GM19035 (cell line): ENCODE data around the gene PAFAH1B2.

Source experiments
- ATAC-seq: cut with Tn5 transposase; IDR thresholded peaks from one replicate; pipeline ENCODE4 v1.9.1; 2021; ENCODE audit not compliant: unreplicated experiment

Gene PAFAH1B2

DNA sequence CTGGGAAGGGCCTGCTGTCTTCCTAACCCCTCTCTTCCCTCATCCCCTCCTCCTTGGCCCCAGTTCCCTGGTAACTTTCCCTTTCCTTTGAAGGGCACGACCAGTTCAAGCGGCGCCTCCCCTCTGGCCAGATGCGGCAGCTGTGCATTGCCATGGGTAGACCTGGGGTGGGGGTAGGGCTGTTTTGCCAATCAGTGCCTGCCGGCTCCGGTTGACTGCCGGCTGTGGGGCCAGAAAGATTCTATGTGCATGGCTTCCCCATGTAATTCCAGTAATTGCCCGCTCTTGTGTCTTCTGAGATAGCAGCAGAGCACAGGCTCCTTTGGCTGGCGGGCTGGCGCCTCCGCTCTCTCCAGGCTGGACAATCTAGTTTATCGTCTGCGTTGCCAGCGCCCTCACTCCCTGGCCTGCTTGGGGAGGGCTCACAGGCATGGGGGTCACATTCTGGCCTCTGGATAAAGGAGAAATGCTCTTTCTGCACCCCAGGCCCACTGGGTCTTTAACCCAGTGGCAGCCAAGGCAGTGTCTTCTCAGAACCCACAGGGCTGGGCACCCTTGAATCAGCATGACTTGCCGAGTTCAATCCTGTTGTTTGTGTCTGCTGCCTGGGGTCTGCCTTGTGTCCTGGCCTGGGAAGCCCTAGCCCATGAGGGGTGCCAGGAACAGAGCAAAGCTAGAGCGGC, 43.9 kb downstream of the PAFAH1B2 start:
- ATAC-seq, result no peak

DNA sequence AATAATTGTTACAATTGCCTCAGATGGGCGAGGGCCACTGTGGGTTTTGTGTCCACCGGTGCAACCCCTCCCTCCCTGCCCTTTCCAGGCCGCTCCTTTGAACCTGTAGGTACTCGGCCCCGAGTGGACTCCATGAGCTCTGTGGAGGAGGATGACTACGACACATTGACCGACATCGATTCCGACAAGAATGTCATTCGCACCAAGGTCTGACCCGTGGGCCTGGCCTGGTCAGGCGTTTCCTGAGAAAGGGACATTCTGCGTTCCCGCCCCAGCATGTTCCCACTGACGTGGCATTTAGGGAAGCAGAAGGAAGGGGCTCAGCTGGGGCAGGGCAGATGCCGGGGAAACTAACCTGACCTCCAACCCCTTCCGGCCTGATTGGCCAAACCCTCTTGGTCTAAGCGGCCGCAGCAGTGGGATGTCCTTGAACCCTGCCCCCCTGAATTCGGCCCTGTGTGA, 44.6 kb downstream of the PAFAH1B2 start:
- ATAC-seq, result no peak

DNA sequence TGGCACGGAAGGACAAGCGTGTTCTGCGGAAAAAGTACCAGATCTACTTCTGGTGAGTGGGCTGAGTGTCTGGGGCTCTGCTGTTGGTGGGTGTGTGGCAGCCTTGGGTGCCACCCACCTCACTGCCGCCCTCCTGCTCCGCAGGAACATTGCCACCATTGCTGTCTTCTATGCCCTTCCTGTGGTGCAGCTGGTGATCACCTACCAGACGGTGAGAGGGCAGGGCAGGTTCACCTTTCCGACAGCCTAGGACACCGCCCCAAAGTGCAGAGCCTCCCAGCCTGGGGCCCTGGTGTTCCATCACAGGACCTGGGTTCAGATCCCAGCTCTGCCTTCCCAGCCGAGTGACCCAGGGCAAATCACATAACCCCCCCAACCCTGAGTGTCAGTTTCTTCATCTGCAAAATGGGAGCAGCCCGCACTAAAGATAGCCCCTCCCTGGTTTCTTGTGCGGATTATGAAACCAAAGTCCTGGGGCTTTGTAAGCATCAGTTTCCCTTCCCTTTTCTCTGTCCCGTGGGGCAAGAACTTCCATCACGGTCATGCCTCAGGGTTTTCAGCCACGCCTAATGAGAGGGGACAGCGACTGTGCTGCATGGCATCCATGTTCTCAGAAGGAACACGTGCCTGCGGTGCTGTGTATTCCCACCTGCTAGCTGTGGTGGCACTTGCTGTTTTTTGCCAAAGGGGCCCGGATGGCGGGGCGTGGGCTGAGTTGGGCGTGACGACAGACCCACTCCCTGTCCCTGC, 45.3 kb downstream of the PAFAH1B2 start:
- ATAC-seq, result no peak

DNA sequence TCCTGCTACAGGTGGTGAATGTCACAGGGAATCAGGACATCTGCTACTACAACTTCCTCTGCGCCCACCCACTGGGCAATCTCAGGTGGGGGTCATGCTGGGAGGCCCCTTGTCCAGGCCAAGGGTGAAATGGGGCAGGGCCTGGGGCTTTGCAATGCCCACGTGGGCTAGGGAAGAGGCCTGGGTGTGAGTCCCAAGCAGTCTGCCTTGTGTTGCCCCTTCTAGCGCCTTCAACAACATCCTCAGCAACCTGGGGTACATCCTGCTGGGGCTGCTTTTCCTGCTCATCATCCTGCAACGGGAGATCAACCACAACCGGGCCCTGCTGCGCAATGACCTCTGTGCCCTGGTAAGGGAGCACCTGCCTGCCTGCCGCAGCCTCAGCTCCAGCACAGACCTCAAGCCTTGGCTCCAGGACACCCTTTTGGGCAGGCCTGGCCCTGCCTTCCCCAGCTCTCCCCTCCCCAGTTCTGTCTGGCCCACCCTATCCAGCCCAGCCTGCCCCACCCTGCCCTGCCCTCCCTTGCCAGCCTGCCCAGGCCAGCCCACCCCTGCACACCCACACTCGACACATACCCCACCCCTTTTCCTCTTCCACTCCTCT, 46.0 kb downstream of the PAFAH1B2 start:
- ATAC-seq, result no peak

DNA sequence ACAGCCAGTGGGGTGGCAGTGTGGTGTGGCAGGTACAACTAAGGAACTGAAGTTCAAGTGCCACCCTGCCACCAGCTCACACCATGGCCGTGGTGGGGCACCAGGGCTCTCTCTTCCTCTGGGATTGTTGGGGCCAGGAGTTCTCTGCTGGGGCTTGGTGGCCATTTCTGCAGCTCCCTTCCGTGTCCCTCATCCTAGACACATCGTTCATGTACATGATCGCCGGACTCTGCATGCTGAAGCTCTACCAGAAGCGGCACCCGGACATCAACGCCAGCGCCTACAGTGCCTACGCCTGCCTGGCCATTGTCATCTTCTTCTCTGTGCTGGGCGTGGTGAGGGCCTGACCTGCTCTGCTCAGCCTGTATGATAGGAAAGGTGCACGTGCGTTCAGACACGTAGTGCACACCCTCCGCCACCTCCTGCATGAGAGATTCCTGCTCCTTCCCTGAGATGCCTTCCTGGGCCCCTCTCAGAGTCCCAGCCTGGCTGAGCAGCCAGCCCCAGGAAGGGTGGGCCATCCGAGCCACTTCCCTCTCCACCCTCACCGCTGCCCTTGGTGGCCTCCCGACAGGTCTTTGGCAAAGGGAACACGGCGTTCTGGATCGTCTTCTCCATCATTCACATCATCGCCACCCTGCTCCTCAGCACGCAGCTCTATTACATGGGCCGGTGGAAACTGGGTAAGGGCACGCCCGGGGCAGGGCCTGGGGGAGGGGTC, 47.8 kb downstream of the PAFAH1B2 start:
- no peak for ATAC-seq

DNA sequence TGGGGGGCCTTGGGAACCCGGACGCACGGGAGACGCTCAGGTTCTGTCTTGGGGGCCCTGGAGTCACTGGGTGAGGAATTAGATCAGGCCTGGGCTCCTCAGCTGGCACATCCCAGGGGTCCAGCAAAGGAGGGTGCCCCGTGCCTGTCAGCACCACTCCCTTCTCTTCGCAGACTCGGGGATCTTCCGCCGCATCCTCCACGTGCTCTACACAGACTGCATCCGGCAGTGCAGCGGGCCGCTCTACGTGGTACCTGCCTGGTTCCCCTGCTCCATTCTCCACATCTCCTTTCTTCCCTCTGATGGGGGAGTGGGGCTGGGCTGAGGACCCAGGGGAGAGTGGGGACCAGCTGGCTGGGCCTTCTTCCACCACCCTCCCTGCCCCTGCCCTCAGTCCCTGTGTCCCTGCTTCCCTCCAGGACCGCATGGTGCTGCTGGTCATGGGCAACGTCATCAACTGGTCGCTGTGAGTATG, 48.4 kb downstream of the PAFAH1B2 start:
- no peak for ATAC-seq

DNA sequence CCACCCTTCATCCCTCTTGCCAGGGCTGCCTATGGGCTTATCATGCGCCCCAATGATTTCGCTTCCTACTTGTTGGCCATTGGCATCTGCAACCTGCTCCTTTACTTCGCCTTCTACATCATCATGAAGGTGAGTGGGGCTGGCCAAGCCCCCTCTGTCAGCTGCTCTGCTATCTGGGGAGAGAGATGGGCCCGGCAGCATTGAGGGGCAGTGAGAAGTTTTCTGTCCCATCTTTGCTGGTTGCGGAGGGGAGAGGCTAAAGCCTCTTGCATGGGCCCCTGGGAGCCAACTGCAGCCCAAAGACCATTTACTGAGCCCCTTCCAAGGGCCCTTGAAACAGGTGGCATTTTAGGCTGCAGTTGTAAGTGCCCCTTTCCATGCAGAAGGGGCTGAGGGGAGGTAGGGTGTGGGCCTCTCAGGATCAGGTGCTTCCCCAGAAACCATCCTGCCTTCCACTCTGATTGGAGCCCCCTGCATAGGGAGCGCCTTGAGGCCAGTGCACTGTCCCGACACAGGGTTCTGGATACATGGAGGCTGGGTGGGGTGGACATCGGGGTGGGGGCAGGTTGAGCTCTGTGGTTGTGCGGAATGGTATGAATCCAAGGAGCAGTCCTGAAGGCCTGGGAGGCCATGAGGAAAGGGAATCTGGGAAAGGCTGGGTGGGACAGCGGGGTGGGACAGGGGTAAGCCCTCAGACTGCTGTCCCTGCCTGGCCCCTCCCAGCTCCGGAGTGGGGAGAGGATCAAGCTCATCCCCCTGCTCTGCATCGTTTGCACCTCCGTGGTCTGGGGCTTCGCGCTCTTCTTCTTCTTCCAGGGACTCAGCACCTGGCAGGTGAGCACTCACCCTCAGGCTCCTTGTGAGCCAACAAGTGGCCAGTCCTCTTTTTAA, 49.3 kb downstream of the PAFAH1B2 start:
- no peak for ATAC-seq

DNA sequence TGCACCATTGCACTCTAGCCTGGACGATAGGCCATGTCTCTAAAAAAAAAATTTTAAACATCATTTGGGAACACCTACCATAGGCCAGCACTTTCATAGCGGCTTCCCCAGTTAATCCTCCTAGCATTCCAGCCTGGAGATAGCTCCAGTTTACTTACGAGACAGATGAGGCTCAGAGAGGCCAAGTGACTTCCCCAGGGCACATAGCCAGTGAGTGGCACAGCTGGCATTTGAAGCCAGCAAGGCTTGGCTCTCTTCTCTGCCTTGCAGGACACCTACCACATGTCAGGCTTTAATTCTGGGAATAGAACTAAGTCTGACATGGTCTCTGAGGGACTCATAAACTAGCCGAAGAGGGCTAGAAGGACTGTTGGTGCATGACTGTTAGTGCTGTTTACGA, 50.2 kb downstream of the PAFAH1B2 start:
- no peak for ATAC-seq

DNA sequence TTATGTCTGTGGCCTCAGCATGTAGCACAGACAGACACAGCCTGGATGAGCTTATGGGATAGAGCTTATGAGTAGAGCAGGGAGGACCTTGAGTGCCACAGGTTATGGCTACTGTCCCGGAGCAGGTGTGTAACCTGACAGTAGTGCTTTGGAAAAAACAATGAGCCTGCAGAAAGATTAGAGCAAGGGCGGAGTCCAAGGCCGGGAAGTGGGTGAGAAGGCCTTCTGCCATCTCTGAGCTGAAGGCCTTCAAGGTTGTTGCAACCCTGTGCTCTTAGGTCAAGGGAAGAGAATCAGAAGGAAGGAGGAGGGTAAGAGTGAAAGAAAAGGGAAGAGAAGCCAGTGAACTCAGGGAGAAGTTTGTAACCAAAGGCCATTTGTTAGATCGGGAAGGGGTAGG, 51.2 kb downstream of the PAFAH1B2 start:
- ATAC-seq, result no peak

DNA sequence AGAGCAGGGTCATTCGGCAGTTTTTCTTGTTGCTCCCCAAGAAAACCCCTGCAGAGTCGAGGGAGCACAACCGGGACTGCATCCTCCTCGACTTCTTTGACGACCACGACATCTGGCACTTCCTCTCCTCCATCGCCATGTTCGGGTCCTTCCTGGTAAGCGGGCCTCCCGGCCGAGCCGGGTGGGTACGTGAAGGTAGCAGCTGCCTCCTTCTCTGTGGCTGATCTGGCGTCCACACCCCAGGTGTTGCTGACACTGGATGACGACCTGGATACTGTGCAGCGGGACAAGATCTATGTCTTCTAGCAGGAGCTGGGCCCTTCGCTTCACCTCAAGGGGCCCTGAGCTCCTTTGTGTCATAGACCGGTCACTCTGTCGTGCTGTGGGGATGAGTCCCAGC, 51.7 kb downstream of the PAFAH1B2 start:
- no peak for ATAC-seq

DNA sequence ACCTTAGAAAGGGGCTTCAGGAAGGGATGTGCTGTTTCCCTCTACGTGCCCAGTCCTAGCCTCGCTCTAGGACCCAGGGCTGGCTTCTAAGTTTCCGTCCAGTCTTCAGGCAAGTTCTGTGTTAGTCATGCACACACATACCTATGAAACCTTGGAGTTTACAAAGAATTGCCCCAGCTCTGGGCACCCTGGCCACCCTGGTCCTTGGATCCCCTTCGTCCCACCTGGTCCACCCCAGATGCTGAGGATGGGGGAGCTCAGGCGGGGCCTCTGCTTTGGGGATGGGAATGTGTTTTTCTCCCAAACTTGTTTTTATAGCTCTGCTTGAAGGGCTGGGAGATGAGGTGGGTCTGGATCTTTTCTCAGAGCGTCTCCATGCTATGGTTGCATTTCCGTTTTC, 52.9 kb downstream of the PAFAH1B2 start:
- no peak for ATAC-seq

DNA sequence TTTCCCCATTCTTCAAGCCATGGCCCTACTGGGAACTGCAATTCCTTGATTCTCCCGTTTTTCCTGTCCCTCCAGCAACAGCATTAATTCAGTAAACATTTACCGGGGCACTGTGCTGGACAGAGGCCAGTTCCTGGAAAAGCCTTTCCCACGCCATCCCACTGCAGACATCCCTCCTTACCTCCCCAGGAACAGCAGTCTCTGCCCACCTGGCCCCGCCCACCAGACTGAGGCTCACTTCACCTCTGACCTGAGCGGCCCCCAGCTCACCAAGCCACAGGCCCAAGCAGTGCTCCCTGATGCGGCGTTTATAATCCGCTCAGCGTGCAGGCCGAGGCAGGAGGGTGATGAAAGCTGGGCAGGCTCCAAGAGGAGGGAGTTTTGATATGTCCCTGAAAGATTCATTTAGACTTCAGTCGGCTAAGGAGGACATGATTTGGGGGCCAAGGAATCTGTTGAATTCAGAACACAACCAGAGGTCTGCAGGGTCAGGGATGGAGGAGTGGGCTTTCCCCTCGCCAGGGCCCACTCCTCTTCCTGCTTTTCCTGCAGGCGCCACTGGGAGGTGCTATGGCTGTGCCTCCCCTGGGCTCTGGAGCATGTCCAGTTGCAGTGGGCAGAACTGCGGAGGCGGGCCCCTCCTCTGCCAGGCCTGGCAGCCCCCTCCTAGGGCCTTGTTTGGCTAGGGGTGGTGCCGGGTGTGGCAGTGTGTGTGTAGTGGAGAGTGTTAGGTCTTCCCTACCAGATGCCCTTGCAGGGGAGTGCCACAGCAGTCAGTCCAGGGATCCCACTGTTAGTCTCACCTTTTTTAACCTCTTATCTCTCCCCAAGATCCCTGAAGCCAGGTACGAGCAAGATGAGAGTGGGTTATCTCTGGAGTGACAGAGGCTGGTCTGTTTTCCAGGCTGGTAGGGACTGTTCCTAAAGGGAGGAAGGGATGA, 53.7 kb downstream of the PAFAH1B2 start:
- no peak for ATAC-seq

DNA sequence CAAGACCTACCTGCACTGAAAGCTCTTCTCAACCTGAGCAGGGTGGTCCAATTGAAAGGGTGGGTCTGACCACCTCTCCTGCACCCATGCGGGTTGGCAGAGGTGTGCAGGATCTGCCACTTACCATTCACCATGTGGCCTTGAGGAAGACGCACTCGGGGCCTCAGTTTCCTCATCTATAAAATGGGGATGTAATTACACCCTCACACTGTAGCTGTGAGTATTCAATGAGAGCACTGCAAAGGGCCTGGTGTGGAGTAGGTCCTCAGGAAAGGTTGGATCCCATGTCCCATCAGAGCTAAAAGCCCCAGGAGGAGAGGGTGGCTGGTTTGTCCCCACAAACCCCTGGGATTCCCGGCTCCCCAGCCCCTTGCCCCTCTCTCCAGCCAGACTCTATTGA, 54.5 kb downstream of the PAFAH1B2 start:
- no peak for ATAC-seq

DNA sequence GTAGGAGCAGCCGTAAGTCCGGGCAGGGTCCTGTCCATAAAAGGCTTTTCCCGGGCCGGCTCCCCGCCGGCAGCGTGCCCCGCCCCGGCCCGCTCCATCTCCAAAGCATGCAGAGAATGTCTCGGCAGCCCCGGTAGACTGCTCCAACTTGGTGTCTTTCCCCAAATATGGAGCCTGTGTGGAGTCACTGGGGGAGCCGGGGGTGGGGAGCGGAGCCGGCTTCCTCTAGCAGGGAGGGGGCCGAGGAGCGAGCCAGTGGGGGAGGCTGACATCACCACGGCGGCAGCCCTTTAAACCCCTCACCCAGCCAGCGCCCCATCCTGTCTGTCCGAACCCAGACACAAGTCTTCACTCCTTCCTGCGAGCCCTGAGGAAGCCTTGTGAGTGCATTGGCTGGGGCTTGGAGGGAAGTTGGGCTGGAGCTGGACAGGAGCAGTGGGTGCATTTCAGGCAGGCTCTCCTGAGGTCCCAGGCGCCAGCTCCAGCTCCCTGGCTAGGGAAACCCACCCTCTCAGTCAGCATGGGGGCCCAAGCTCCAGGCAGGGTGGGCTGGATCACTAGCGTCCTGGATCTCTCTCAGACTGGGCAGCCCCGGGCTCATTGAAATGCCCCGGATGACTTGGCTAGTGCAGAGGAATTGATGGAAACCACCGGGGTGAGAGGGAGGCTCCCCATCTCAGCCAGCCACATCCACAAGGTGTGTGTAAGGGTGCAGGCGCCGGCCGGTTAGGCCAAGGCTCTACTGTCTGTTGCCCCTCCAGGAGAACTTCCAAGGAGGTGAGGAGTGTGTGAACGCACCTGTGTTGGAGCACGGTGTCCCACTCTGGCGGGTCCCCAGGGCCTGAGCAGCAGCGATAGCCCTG, 55.2 kb downstream of the PAFAH1B2 start, which contains the start of gene TAGLN:
TAGLN (plus strand) TSS at position 318 of the 863 bp plus-strand sequence. CDS start 3,644 bp downstream, outside the sequence.
- no peak for ATAC-seq

DNA sequence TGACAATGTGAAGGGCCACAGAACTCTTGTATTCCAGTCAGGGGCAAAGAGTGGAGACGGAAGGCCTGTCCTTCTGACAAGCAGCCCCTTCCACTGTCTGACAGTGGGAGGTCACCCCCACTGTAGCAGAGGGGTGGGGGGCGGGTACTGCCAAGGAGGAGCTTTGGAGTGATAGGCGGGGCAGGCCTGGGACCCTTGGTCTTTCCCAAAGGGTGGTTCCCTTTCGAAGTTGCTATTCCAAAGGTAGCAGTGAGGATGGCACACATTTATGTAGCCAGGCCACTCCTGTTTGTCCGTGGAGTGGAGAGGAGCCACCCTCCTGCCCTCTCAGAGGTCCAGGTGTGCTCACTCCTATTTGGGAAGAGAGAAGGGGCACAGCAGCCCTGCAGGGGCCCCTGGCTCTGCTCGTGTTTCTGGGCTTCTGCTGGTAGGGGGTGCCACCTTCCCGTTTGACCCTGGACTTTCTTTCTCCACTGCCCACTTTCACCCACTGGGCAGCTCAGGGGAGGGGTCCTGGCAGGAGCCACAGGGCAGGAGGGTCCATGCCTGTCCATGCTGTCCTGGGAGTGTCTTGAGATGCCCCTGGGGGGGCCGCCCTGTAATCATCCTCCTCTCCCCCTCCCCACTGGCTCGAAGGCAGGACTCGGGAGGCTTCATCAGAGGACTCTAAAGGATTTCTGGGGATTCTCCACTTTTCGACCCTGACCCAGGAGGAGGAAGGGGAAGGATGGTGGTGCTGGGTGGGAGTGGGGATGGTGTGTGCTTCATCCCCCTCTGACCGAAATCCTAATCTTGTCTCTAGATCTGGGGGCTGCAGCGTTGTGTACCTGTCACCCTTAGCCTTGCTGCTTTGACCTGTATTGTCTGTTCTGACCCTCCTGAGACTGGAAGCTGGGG, 56.1 kb downstream of the PAFAH1B2 start:
- ATAC-seq, result no peak

DNA sequence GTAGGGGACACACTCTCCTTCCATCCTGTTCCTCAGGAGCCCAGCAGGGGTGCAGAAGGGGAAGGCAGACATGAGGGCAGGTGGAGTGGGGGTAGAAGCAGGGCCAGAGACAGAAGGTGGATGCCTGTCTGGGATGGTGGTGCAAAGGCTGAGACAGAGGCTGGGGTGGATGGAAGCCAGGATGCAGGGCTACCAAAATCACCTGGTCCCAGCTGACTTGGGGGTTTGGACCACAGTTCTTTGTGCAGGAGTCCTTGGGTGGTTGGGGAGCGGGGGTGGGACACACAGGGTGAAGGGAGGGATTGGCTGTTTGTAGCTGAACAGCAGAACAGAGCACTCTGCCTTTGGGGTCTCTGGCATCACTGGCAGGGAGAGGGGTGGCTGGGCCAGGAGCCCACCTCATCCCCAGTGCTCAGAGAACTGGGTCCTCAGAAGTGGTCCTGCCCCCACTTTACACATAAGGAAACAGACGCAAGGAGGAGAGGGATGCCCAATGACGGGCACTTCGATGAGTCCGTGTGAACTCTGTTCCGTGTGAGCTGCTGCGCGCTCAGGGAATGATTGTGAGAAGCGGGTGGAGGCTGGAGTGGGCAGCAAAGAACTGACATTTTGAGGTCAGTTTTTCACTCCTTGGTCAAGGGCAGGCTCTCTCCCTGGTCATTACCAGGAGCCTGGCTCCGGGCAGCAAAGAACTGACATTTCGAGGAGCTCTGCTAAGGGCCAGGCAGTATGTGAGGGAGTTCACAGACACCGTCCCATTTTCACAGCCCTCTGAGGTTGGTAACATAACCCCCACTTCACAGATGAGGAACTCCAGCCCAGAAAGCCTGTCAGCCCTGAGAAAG, 56.9 kb downstream of the PAFAH1B2 start:
- ATAC-seq, result no peak
